T-helper 22 cell (primary cell): Measurements from ENCODE around the gene PXT1.

Source experiments
- DNase-seq: peaks from one replicate; pipeline ENCODE4 v3.0.0-alpha.2; 2020; ENCODE audit warnings: low read depth

The PXT1 gene

DNA sequence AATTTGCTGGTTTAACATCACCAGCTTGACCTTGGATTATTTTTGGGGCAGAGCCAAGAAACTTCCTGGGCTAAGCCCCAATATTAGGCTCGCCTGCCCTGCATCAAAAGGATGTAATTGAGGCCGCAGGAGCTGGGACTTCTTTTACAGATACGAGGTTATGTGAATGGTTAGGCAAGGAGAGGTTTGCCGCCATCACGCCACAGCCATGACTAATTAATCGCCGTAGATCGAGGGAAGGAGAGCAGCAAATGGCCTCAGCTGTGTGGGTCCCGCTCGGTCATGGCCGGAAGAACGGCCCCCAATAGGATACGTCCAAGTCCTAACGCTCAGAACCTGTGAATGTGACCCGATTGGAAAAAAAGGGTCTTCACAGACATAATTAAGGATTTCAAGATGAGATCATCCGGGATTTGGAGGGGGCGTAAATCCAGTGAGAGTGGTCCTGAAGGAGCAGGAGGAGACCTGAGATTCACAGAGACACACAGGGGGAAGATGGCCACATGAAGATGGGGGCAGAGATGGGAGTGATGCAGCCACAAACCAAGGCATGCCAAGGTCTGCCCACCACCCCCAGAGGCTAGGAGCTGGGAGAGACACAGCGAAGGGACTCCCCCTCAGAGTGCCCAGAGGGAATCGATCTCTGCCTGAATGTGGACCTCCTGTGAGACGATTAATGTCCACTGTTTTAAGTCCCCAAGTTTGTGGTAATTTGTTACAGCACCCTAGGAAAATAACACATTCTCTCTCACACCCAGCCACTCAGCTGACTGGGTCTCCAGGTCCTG lies 96.0 kb downstream of the PXT1 start:
- no peak for DNase-seq

DNA sequence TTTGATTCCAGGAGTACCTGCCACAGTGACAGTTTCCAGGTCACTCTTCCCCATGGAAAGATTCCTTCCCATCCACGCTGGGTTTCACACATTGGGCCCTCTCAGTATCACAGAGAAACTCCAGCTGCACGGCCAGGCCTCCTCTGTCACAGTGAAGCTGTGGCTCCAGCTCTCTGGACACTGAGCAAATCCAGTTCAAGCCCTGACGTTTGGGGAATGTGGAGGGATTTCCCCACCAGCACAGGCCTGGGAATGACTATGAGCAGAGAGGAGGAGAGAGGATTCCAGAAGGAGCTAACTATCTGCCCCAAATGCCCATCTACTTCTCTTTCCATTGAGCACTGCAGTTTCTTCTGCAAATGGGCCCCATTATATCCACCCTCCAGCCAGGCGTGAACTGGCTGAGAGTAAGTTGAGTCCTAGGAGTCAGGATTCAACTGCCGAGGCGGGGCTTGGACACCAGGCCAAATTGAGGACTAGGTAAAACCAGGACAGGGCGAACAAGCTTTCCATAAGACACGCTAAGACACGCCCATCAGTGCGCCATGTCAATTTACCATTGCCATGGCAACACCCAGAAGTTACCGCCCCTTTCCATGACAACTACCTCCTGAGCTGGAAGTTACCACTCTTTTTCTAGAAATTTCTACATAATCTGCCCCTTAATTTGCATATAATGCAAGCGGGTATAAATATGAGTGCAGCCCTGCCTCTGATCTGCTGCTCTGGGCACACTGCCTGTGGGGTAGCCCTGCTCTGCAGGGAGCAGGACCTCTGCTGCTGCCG lies 96.8 kb downstream of the PXT1 start:
- DNase-seq, result no peak

GRCh38 chr6:36343109-36343680 lies 99.5 kb downstream of the PXT1 start:
- DNase-seq, result no peak

- DNase-seq, result peak; percentile 30
These were observed 101.8 kb downstream of the PXT1 start for GRCh38 chr6:36340618-36341454.
